NCI-H1436 (cell line): ENCODE results near the gene IGSF22.

Source experiments
- DNase-seq: peaks from one replicate; lab custom pipeline; 2025; lab: John Stamatoyannopoulos, UW

IGSF22 gene

DNA sequence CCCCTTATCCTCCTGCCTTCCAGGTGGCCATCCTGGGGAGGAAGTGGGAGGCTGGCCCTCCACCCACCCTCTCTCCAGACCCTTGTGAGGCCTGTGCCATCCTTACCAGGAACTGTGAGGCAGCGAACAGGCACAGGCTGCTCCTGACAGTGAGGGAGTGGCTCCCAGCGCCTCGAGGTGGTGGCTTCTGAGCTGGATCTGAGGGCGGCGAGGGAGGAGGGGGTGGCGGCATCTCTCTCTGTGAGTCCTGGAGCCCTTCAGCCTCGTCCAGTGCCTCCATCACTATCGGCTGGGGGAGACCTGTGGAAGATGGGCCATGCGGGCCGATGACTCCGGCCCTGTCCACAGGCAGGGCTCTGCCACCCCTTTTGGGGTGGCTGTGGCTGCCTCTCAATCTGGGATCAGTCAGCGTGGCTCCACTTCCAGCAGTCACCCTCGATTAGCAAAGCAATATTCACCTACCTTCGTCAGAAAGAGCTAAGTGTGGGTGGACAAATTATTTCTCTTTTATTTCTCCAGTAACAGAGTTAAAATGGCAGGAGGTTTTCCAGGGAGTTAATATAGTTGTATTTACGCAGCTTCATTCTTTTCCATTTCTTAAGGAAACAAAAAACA lies 18.0 kb upstream of the IGSF22 start:
- DNase-seq: no peak

DNA sequence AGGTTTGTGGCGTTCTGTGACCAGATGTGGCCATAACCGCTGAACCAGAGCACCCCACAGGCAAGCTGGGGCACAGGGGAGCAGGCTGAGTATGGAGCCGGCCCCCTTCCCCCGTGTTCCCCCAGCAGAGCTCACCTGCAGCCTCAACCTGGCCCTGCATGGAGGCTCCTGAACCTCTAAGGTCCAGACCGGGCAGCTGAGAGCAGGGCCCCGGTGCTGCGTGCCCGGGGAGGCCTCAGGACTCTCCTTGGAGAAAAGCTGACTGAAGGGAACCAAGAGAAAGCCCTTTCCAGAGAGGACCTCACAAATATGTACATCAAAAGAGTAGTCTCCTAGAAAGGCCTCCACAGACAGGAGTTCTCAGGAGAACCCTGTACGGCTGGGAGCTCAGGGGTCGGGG lies 17.4 kb upstream of the IGSF22 start:
- no peak for DNase-seq

DNA sequence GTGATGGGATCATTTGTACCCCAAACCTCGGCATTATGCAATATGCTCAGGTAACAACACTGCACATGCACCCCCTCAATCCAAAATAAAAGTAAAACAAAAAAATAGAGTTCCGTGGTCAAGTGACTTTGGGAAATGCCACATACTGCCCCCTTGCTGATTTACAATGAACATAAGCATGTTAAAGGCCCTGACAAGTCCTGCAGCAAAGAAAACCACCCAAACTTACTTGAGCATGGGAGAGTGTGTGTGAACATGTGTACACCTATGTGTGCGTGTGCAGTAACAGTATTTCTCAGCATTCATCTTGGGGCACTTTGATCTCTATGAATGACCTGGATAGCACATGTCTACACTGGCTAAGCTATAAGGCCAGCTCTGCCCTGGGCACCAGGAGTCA lies 15.8 kb upstream of the IGSF22 start:
- no peak for DNase-seq

DNA sequence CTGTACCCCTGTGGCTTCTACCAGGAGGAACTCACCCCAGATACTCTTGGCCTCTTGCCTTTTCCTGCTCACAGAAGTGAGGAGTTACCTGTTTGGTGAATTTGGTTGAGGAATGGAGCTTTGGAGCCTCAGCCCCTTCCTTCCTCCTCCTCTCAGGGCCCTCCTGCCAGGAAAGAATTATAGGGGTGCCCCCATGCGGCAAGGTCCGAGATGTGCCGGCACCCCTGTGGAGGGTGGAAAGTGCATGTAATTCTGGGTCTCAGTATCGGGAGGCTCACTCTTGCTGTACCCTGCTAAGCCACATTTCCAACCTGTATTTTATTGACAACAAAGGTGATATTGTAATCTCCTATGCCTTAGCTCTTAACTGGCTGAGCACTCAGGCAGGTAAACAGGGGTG lies 13.7 kb upstream of the IGSF22 start:
- DNase-seq: no peak

DNA sequence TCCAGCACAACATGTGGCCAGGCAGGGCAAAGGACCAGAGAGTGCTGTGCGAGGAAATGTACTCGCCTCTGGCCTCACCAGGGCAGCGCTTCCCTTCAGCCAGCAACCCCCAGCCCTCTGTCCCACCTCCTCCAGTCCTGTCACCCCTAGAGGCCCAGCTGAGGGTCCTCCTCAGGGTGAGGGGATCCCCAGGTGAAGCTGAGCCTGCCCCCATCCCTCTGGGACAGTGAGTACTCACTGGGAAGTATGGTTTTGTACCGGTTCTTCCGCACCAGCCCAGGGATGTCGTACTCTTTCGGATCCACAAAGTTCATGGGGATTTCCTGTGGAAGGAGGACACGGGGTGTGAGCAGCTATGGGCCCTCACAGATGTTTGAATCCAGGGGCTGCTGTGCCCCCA lies 11.7 kb upstream of the IGSF22 start:
- no peak for DNase-seq

DNA sequence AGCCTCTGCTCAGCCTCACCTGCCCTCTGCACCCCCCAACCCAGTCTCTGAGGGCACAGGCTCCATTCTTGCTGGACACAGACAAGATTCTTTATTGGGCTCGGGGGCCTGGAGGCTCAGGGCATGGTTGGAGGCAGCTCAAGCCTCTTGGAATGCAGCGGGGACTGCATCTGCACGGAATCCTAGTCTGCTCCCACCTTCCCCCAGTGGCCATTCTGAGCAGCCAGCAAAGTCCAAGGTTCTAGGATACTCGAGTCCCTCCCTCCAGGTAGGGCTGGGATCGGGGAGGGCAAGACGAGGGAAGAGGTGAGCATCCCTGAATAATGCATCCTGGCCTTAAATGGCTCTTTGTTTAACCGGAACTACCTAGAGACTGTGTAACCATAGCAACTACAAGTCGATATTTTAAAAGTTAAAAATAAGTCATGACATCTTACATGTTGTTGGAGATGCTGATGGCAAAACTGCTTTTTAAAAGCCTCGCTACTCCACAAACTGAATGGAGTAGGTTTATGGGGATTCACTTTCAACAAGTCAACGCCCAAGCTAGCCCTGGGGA lies 10.7 kb upstream of the IGSF22 start:
- DNase-seq: no peak

DNA sequence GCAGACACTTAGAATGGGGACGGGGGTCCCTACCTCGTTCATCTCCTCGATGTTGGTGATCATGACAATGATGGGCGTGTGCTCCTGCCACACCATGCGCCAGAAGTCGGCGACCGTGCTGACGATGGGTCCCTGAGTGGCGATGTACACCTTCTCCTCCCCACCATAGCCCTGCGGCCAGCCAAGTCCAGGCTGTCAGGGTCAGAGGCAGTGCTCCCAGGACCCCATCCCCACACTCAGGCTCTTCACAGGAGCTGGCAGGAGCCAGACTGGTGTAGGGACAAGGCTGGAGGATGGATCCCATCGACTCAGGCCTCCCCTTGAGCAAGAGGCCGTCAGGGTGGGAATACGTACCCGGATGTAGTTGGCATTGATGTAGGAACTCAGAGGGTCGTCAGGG lies 7.2 kb upstream of the IGSF22 start:
- DNase-seq: no peak

DNA sequence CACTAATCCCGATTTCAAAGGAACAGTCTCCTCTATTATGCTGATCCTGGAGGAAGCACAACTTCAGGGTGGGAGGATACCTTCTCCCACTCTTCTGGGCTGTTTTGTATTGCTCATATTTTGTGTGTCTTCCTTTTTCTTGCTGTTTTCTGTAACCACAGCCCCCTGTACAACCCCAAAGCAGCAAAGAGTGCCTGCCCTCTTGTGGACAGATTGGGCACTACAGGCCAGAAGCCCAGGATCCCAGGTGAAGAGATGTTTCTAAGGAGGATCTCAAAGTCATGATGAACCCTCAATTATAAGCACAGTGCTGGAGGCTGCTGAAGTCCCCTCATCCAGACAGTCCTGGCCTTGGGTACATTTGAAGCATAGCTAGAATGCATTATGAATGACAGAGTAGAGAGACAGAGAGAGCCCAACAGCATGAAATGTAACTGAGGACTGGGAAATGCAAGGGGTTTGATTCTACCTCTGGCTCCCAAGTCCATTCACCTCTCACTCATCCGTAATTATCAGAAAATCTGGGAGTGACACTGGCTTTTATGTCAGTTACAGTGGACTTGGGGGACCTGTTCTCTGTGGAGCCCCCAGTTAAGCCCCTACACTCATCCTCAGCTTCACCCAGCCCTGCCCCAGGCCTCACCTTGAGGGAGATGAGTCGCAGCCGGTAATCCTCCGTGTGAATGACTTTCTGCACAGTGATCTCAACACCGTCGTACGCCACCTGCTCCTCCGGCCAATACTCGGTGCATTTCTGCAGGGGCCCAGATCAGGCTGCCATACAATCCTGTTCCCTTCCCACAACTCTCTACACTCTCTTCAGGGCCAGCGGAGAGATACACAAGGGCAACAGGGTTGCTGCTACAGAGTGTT lies 6.2 kb upstream of the IGSF22 start:
- no peak for DNase-seq

DNA sequence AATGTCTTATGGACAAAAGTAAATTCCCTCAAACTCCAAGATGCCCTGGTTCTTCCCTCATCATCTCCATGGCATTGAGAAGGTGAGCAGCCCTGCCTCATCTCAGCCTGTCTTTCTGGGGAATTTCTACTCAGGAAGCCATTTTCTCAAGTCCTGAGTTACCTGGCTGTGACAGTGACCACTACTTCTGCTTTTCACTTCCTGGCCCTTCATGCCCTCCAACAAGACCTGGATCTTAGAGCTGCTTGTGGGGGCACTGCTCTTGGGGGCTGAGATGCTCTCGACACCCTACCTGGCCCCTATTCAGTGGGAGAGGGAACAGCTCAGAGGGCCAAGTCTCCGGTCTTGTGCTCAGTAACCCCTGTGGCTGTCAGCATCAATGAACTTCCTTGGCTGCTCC lies 5.5 kb upstream of the IGSF22 start:
- DNase-seq: no peak

DNA sequence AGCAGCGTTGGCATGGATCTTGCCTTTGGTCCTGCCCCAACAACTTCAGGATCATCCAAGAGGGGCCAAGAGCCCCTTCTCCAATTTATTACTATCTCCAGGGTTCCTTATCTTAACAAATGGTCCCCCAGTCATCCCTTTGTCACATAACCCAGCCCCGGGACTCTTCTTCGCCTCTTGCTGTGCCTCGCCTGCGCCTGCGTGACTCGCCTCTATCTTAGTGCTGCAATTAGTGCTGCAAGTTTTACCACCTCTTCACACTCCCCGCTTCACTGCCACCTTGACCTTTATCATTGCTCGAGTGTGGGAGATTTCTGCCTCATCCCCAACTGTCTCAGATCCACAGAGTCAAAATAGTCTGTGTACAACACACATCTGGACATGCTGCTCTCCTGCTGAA lies 4.0 kb upstream of the IGSF22 start:
- DNase-seq: no peak

DNA sequence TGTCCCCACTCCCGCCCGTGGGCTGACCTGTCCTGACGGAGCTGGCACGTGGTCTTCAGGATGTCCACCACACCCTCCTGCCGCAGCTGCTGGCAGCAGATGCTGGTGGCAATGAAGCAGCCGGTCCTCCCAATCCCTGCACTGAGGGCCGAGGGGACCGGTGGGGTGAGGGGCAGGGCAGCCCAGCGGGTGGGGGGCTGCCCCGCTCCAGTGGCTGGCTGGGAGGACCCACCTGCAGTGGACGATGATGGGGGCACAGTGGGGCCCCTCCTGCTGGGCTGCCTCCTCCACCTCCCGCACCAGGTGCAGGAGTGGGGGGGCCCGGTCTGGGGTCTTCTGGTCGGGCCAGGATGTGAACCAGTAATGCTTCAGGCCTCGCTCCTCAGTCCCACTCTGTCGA lies 3.4 kb upstream of the IGSF22 start:
- DNase-seq: no peak

DNA sequence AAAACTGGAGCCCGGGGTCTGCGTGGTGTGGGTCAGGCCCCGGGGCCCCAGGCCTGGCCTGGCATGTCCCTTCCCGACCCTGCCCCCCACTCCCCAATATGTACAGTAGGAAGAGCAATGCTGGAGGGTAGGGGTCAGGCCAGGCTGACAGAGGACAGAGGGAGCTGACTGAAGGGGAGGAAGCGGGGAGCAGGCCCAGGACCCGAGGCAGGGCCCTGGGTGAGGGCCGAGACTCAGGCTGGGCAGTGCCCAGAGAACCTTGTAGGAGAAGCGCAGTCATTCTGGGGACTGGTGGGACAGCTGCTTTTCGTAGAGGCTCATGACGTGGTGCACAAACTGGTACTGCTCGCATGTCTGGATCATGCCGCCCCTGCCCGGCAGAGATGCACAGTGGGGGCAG lies 2.7 kb upstream of the IGSF22 start:
- DNase-seq: no peak

DNA sequence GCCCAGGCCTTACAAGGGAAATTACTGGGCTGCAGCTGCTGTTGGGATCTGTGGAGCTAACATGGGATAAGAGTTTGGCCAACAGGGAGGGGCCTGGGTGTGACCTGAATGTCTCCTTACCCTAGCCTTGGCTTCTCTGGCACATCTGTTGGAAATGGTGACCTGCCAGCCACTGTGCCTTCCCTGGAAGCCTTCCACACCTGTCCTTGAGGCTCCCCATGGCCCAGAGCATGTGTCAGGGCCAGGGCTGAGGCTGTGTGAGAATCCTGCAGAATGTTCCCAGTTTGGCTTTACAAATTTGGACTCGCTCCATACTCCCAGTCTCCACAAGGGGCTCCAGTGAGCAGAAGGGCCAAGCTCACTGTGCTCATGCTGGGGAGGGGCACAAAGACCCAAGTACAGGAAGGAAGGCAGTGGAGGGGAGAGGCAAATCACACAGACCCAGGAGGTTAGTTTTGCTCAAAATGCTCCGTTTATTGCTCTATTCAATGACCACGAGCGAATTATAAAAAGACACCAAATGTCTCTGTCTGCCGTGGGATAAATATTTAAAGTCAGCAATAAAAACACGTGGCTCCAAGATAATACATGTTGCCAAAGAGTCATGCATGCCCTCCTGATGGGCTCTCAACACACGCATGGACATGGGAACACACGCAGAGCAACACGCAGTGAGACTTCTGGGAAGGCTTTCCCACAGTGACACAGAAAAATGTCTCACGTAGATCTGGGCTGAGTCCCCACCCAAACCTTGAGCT lies 1.7 kb upstream of the IGSF22 start:
- DNase-seq: peak; percentile 12

DNA sequence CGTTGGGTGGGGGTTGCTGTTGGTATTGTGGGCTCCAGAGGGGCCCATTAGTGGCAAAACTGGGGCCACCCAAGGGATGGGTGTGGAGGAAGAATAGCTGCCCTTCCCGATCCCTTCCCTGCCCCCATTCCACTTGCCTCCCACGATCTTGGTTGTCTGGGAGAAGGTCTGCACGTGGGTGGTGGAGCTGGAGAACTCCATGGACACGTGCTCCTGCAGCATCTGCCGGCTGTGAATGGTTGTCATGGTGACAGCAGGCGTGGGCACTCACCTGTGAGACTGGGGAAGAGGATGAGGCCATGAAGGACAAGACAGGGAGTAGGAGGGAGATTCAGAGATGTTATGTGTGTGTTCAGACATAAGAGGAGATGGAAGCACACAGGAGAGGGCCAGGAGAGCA lies 2.0 kb downstream of the IGSF22 start:
- DNase-seq: no peak

DNA sequence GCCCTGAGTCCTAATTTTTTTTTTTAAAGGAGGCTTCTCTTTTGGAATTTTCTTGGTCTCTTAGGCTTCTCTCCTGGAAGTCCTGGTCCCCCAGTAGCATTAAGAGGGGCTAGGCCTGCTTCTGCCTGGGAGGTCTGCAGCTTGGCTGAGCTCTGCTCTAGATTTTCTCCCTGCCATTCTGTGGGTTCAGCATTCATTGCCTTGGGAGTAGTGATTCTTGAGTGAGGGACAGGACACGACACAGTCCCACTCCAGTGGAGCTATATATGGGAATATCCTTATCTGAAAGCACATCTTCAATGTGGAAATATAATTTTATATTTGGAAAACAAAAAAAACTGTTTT lies 3.7 kb downstream of the IGSF22 start:
- DNase-seq: no peak

DNA sequence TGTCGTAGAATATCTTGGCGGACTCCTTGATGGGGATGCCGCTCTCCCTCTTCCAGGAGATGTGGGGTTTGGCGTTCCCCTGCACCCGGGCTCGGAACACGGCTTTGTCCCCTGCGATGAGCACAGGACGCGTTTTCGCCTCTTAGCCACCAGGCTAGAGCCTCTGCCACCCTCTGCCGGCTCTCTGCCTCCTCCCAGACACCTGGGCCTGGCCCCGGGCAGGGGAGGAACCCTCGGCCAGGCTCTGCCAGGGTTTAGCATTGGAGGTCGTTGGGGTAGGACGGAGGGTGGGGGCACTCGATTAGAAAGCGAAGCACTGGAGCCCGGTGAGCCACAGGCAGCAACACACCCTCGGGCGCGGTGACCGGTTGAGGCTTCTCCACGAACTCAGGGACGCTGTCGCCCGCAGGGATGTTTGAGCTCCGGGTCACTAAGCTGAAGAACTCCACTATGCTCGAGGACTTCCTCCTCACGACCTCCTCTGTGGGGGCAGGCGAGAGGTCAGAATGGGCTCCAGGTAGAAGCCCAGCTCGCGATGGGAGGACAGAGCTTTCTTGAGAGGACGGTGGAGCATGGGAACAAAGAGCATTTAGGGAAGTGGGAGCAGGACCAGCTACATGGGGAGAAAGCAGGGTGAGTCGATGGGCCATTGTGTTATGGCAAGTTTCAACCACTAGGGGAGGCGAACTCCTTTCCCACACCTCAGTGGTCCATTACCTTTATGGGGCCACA lies 4.3 kb downstream of the IGSF22 start:
- DNase-seq: no peak

DNA sequence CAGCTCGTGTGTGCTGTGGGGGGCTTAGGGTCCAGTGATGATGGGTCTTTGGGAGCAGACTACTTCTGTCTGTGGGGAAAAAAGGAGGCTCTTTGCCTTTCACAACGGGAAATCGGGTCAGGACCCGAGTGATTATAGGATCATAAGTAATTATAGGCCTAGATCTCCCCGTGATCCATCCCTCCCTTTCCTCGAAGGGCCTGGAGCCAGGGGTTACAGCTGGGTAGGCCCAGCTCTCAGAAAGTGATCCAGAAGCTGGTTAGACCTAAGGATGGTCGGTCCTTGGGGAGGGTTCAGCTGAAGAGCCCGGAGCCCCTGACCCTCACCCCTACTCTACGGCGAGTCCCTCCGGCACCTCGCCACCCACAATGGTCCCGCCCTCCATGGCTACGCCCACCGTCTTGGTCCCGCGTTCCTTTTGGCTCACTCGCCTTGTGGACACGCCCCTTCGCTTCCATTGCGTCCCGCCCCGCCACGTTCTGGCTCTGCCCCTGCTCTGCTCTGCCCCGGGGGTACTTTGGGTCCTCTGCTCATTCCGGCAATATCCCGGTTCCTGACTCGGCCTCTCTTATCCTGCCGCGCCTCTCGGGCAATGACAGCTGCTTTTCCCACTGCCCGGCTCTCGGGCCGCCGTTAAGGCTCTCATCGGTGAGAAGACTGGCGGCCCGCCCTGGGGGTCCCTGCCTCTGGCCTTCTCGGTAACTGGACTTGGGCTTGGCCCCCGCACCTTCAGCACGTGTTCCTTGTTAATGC lies 5.0 kb downstream of the IGSF22 start:
- DNase-seq: peak; percentile 31

DNA sequence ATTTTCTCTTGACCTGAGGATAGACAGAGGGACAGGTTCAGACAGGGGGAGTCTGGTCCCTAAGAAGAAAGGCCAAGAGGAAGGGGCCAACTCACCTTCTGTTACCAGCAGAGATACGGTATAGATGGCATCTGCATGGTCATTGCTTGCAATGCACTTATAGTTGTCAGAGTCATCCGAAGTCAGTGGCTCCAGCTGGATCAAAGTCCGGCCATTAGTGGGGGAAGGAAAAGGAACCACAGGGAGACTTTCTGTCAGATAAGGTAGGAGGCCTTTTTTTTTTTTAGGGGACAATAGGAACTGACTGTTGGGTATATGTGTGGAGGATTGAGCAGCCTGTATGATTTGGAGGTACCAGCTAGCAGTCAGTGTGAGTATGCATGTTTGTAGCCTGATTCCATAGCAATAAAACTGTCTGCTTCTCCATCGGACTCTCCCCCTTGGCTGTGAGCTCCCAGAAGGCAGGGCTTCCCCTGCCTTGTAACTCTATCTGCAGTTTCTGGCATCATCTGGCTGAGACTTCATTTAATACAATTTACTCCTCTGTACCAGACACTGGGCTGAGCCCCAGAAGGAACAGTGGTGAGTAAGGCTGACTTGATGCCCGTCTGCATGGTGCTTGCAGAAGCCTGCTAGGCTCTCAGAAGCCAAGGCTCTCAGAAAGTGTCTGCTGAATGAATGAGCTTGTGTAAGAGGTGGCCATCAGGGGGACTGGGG lies 5.7 kb downstream of the IGSF22 start:
- DNase-seq: no peak

DNA sequence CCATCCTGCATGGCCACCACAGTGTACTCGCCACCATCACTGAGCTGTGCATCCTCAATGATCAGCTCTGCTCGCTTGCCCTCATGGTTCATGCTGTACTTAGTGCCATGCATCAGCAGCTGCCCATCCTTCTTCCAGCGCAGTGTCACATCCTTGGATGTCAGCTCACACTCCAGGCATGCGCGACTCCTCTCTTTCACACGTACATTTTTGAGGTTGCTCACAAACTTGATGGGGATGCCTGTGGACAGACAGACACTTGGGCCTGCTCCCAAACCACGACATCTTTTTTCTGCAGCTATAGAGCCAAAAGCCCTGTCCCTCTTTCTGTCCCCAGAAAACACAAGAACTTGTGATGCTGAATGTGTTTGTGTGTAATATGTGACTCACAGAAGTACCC lies 10.5 kb downstream of the IGSF22 start:
- DNase-seq: no peak

DNA sequence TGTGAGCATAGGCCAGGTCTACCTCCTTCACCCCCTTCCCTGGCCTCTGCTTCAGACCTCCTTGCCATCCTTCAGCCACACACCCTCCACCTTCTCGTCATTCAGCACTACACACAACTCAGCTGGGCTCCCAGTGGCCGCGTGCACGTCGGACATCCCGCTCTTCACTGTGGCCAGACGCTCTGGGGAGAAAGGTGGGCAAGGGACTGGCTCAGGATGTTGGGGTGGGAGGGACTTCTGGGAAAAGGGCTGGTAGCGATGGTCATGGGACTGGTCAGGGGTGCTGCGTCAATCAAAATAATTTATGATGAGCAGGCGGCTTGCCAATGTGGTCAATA lies 11.6 kb downstream of the IGSF22 start:
- no peak for DNase-seq
